GM19468 (cell line): Measurements from ENCODE around the gene CCDC127.
"Not testable (repeated sequence)": the region's sequence is repeated elsewhere in the genome, so short reads cannot be mapped to it uniquely, and the experiment has no call there.

Experiments used
- ATAC-seq: cut with Tn5 transposase; IDR thresholded peaks from one replicate; pipeline ENCODE4 v1.9.1; 2021; ENCODE audit warnings: mild to moderate bottlenecking, moderate library complexity, moderate number of reproducible peaks; ENCODE audit not compliant: unreplicated experiment; ENCODE audit errors: extremely low read depth

The CCDC127 gene

DNA sequence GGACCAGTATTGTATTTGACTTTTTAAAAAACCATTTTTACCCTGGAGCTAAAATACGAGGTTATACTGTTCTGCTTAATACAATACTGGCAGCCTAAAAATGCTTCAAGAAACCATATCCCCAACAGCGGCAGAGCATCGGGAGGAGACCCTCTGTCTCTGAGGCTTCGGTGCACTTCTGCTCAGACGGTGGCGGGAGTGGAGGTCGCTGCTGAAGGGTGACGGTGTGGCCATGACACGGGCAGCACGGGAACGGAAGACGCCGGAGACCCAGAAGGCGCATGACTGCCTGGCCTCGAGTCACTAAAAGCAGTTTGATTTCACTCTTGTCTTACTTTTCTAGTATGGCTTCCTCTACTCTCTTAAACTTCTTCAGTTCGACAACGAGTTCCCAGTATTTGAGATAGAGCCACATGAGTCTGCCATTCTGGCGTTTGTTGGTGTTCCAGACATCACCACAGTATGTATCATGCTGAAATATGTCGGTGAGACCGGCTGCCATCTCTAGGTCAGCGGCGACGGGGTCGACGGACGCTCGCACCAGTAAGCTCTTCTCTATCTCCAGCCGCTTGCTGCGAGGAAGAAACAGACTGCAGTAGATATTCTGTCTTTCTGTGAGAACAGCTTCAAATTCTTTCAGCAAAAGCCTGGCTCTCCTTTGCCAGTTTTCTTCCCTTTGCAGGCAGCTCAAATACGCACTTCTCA is 12.8 kb downstream of the CCDC127 start:
- no peak for ATAC-seq

DNA sequence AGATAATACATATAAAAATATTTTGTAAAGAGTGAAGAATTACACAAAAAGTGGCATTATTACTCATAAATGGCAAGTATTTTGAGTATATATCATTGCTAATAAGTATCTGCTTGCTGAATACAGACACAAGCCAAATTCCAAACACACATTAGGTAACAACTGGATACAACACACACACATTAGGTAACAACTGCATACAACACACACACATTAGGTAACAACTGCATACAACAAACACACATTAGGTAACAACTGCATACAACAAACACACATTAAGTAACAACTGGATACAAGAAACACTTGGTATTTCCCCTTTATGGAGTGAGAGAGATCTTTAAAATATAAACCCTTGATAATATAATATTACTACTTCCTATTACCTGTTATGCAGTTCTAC is 13.5 kb downstream of the CCDC127 start:
- ATAC-seq, result no peak

DNA sequence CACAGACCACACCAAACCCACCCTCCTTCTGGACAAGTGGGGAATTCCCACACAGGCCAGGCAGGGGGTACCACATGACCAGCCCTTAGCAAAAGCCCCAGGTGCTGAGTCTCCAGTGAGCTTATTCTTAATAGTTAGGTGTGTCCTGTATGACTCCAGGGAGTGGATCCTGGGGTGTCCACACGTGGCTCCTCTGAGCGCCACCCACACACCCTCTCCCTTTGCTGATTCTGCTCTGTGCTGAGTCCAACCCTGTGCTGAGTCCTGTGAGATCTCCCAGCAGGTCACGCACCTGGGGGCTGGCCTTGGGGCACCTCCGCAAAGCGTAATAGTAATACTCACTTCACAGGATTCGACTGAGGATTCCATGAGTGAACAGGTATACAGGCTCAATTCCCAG is 14.0 kb downstream of the CCDC127 start:
- no peak for ATAC-seq

DNA sequence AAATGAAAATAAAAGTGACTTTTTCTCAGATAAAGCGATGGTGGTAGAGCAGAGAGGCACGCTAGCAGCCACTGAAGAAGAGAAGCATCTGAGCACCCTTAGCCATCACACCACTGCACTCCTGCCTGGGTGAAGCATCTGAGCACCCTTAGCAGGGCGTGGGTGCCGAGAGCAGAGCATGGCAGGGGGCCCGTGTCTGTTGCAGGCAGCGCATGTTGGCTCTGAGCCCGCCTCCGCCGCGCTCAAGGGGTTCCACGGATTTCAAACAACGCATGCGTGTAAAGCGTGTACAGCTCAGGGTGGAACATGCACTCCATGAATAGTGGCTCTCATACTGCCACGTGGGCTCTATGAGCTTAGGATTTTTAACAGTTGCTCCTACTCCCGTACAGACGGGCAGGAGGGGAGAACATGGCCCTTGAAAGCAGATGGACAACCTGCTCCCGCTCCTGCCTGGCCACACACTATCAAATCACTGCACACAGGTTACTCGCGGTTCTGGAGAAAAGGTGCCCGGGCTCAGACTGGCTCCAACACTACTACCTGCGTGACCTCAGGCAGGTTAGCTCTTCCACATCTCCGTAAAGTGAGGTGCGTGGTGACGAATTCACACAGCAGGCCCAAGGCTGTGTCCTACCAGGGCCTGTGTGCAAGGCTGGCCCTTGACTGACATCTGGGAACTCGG is 14.6 kb downstream of the CCDC127 start:
- ATAC-seq, result no peak

DNA sequence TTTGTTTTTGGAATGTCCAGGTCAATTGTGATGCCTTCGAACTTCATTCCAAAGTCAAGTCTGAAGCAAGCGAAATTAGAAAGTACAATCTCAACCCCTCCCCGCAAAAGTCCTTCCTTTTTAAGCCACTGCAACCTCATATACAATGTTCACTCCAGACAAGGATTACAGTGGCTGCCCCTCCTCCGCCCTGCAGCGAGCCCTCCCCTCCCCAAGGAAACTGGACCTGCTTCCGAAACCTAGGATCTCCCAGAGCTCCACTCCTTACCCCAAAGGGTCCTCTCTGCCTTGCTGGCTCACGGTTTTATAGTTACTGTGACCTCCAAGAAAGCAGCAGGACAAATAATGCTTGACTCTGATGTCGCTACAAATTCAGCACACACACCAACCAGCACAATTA is 16.3 kb downstream of the CCDC127 start:
- ATAC-seq, result no peak

DNA sequence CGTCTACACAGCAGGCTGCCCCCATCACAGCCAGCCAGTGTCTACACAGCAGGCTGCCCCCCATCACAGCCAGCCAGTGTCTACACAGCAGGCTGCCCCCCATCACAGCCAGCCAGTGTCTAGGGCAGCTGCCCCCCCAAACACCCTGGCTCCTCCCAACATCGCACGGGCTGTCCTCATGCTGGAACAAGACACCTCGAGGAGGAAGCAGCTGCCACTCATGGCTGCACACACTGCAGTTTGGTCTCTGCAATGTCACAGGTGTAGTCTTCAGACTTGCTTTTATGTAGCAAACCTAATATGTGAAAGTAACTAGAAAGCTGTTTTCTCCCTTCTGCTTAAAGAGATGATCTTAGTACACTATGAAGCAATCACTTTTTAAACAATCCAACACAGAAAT is 17.0 kb downstream of the CCDC127 start:
- ATAC-seq, result no peak

DNA sequence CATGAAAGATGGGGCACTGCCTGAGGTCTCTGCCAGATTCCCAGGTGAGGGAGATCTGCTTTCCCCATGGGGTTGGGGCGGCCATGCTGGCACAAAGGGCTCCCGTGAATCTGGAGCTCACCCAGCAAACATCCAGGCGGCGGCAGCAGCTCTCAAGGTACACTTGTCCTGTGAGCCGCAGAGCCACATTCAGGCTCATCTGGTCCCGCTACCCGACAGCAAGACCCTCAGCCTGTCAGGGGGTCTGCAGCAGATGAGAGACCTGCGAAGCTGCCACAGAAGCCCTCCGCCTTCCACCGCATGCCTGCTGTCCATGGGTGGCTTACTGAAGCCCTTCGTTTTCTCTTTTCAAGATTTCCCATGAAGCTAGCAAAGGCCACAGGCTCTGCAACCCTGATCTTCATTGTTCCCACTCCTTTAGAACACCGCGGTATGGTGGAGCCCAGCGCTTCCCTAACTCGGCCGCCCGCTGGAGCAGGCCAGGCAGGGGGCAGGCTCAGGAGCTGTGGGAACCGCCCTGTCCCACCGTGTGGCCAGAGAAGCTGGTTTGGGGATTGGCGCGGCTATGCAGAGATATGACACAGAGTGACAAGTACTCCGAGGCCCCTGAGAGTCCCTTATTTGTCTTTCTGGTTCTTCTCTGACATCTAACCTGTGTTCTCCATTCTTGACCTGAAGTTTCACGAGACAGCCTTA is 17.9 kb downstream of the CCDC127 start:
- ATAC-seq, result no peak

DNA sequence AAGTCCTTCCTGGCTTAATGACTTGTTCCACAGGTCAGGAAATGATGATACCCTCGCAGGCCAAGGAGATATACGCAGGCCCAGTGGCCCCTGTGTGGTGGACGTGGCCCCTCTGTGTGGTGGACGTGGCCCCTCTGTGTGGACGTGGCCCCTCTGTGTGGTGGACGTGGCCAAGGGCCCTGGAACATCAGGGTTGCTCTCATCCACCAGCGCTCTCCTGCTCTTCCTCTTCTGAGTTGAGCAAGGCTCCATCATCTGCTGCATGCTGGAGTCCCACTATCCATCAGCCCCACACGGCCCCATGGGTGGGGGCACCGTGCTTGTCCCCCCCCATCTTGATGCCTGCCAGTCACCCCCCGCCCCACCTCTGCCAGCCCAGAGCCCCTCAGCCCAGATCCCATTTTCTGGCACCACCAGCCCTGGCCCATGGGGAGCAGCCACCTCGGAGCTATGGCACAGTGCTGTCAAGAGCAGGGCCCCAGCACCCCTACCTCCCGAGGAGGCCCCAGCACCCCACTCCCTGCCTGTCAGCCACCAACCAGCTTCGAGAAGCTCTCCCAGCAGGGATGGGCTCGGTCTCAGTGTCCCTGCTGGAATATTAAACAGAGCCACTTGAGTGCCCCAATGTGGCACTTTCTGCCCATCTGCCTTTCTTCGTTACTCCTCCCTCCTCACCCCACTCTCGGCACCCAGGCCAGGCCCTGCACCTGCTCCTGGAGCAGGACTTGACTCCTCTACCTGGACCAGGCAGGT is 18.6 kb downstream of the CCDC127 start:
- no peak for ATAC-seq

DNA sequence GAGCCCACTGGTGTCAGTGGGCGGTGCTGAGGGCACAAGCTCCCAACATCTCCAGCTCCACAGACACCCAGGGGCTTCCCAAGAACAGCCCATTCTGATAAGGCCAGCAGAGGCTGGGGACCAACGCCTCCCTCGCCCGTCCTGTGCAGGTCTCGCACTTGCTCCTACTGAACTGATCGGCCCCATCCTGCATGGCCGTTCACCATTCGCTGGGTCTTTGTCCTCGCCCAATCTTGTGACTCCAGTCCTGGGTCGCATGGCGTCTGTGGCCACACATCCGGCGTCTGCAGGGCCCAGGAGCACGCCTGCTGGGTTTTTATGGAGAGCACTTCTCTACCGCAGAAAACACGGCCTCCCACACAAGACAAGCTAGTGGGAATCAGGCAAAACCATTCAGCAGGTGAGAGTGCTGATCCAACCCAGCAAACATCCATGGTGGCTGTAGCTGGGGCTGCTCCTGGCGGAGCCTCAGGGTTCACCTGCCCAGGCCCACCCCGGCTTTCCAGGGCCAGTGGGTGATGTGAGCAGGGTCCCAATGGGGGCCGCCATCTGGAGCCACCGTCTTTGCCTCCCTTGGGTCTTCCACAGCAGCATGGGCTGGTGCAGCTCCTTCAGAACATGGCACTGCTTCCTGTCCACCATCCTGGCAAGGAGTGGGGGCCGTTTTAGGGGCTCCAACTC is 19.3 kb downstream of the CCDC127 start:
- no peak for ATAC-seq

DNA sequence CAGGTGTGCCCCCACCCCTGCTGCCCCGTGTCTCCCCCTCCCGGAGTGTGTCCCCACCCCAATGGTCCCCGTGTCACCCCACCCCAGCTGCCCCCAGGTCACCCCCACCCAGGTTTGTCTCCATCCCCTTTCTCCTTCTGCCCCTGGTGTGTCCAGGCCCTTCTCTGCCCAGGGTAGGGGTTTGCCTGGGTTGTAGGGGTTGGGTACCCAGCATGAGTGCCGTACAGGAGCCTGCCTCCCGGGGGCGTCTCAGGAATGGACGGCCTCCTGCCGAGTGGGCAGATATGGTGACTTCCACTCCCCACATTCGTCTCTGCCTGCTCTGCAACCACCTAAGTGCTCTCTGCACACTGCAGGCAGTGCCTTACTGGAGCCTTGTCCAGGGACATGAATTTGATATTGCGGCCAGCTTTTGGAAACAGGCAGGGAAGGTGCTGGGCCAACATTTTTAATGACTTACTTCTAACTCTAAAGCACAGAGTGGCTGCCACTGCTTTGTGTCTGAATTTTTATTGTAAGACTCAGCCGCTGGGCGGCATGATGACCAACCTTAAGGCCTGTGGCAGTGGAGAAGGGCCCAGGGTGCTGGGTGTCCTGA is 20.0 kb downstream of the CCDC127 start:
- no peak for ATAC-seq

DNA sequence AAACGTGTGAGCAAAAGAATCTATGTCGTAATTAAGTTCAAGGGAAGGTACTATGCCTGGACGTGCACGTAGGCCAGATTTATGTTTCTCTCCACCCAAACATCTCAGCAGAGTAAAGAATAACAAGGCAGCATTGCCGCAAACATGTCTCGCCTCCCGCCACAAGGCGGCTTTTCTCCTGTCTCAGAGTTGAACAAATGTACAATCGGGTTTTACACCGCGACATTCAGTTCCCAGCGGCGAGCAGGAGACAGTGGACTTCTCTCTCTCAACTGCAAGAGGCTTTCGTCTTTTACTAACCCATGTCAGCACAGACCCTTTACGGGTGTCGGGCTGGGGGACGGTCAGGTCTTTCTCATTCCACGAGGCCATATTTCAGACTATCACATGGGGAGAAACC is 20.9 kb downstream of the CCDC127 start:
- ATAC-seq, result not testable (repeated sequence)

DNA sequence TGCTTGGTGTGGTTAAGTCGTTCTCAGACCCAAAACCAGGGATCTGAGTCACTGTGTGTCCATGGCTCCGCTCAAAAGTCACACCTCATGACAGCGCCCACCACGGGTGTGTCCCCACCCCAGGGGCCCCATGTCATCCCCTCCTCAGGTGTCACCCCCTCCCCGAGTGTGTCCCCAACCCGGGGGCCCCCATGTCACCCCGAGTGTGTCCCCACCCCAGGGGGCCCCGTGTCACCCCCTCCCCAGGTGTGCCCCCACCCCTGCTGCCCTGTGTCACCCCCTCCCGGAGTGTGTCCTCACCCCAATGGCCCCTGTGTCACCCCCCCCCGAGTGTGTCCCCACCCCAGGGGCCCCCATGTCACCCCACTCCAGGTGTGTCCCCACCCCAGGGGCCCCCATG is 21.6 kb downstream of the CCDC127 start:
- no peak for ATAC-seq

DNA sequence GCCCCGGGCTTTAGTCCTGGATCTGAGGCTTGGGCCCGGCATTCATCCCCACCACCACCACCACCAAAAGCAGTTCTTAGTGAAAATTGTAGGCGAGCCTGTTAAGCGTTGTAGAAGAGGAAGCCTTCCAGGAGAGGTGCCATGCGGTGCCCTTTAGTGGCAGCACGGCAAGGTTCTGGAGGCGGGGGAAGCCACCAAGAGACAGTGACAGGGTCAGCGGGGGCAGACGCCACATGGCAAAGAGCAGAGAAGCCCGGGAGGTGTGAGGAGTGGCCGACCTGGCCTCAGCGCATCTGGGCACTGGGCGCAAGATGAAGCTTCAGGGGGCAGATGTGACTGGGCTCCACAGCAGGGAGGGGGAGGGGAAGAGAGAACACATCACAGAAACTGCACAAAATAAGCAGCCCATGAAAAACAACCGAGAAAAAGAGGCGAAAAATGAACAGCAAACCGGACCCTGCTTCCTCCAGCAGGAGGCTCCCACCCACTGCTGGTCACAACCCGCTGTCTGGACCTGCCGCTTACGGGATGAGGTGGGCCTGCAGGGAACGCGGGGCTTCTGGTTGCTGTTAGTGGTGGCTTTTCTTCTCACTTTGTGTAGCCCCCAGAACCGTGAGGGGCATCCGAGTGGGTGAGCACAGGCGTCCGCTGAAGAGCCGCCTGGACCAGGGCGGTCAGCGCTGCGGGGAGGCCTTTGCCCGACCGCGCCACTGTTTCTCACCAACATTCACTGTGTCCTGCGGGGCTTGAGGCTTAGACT is 22.4 kb downstream of the CCDC127 start:
- no peak for ATAC-seq

DNA sequence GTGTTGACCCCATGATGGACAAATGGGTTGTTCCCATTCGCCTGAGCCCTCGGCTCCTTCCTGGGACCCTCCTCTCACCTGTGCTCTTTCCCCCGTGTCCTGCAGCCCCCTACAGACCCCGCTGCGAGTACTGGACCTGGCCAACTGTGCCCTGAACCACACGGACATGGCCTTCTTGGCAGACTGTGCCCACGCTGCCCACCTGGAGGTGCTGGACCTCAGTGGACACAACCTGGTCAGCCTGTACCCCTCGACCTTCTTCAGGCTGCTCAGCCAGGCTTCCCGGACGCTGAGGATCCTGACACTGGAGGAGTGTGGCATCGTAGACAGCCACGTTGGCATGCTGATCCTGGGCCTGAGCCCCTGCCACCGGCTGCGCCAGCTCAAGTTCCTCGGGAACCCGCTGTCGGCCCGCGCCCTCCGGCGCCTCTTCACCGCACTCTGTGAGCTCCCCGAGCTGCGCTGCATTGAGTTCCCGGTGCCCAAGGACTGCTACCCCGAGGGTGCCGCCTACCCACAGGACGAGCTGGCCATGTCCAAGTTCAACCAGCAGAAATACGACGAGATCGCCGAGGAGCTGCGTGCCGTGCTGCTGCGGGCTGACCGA is 23.2 kb downstream of the CCDC127 start:
- no peak for ATAC-seq

DNA sequence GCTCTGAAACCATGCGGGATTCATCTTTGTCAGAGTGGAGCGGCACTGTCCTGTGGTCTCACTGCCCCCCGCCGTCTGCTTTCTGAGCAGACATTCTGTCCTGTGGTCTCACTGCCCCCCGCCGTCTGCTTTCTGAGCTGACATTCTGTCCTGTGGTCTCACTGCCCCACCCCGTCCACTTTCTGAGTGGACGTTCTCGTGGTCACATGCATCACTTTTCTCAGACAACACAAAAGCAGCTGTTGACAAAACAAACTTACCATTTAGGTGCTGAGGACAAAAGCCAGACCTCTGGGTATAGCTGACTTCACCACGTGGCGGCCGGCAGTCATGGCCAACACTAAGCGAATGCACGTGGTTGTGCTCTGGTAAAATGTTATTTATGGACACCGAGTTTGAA is 23.9 kb downstream of the CCDC127 start:
- no peak for ATAC-seq

DNA sequence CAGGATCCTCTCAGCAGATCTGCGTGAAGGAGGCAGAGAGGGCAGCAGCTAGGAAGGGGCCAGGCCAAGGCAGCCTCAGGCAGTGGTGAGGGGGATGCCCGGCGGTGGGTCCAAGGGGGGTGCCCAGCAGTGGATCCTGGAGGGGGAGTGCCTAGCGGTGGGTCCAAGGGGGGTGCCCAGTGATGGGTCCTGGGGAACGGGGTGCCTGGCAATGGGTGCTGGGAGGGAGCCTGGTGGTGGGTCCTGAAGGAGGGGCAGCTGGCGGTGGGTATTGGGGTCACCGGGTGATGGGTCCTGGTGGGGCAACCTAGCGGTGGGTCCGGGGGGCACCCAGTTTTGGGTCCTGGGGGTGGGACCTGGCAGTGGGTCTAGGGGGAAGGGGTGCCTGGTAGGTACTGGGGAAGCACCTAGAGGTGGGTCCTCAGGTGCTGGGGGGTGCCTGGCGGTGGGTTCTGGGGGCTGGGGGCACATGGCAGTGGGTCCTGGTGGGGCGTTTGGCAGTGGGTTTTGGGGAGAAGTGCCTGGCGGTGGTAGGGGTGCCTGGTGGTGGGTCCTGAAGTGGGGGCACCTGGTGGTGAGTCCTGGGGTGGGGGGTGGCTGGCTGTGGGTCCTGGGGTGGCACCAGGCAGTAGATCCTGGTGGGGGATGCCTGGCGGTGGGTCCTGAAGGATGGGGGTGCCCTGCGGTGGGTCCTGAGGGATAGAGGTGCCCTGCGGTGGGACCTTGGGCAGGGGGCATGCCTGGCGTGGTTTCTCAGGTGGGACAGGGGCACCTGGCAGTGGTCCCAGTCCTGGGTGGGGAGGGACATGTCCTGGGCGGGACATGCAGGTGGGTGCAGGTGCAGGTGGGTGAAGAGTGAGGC is 24.8 kb downstream of the CCDC127 start:
- no peak for ATAC-seq

DNA sequence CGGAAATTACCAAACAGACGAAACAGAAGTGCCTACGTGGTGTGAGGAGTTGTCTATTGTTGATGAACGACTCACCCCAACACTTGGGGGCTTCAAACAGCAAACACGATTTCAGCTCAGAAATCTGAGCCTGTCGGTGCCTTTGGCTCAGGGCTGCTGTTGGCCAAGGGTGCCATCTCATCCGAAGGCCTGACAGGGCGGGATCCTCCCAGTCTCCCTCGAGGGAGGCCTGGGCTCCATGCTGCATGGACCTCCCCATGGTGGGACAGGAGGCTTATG is 25.3 kb downstream of the CCDC127 start:
- ATAC-seq, result no peak
